LHCN-M2 (cell line): Measurements from ENCODE around the gene MGAT5B. TPM values are rescaled to one million over a fixed set of nuclear protein-coding genes. Genes with fewer than 3 reads are reported as not detected.

Experiments used
- DNase-seq: peaks from one replicate; pipeline ENCODE4 v3.0.0-alpha.2; 2012; ENCODE audit warnings: low read depth
- total RNA-seq: library from RNA; depleted of rRNA; stranded (reverse); fragments of >200 nt; gene quantifications from 2 replicates; pipeline ENCODE4 v1.2.3, GENCODE V29; 2014

Gene MGAT5B
- total RNA-seq, 1 experiment from 2014 or later, result 0.23 TPM

DNA sequence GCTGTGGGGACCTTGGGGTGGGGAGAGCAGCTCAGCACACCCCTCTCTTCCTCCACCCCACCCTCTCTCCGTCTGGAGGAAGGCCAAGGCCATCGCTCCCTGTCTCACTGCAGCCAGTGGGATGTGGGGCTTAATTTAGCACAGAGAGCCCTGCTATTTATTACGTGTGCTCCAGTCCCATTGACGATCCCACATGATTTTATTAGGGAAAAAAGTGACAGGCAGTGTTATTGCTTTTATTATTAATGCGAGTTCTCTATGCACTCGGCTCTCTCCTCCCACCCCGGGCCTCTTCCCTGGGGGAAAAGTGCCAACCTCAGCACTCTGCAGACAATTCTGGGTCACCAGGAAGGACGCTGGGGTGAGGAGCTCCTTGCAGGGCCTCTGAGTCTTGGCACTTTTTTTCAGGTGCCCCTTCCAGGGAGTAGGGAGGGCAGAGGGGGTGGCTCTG is 57.3 kb downstream of the MGAT5B start:
- DNase-seq, result no peak

DNA sequence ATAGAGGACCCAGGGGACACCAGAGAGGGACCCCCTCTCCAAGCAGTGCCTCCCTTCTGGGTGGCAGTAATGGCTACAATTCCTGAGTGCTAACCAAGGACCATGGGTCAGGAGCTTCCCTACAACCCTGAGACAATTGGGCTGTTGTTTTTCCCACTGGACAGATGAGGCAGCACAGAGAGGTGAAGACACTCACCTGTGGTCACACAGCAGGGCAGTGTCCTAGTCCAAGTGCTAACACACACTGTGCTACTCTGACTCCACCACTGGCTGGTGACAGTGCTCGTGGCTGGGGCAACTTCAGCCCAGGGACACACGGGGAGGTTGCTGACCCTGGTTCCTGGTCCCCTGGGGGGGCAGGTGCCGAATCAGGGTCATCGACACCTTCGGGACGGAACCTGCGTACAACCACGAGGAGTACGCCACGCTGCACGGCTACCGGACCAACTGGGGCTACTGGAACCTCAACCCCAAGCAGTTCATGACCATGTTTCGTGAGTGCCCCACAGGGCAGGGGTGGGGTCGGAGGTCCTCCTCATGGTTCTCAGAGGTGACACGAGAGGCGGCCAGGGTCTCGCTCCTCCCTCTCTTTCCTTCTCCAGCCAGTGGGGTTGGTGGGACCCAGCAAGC is 58.1 kb downstream of the MGAT5B start:
- no peak for DNase-seq

DNA sequence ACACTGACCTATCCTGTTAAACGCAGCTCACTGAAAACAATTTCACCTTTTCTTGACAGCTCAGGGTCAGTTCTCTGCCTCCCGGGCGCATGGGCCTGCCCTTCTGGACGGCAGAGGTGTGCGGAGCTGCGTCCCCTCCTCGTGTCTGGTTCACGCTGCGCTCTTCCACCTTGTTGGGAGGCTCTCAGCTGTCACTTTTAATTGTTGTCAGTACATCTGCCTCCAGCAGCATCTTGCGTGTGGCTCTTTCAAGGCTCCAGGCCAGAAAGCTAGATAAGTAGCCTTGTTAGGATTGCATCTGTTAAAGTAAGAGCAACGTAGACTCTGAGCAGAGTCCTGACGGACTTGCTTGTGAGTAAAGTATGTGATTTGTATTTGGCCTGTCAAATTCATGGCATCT is 59.4 kb downstream of the MGAT5B start:
- no peak for DNase-seq

DNA sequence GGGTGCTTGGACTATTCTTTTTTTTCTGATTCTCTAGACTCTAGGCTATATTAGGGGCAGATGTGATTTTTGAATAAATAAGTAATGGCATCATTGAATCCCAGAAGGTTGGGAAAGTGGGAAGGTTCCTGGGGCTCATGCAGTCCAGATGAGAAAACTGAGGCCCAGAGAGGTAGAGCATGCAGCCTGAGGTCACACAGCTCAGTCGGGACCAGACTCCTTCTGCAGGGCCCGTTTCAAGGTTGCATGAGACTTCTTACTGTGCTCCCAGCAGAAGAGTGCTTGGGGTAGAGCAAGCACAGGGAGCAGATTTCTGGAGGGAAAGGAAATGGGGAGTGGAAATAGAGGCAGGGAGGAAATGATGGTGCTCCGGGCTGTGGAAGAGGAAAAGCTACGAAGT is 59.8 kb downstream of the MGAT5B start:
- no peak for DNase-seq

DNA sequence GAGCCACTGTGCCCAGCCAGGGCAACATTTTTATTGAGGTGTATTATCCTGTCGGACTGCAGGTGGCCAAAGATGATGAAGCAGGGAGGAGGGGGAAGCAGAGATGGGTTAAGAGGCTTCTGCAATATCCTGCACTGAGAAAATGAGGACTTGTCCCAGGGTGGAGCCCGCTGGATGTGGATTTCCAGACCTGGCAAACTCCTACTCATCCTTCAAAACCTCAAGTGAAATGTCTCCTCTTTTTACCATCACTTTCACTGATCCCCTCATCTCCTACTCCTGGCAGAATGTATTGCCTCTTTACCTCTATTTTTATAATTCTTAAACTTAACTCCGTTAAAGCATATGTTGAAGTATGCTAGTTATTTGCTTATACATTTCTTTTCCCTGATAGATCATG is 60.9 kb downstream of the MGAT5B start:
- DNase-seq, result no peak

DNA sequence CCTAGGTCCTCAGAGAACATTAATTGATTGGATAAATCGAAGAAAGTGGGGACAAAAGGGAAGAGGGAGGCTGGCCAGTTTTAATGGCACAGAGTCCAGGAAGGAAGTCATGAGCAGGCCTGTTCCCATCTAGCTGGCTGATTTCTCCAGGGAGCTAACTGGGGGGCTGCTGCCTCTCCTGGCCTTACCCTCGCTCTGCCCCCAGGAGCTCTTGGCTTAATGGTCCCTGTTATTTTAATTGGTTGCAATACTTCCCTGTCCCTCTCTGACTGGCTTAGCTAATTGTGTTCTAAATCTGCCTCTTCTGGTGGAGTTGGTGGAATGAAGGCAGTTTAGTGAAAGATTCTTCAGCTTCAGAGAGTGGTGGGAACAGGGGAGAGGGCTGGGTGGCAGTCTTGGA is 61.4 kb downstream of the MGAT5B start:
- no peak for DNase-seq

DNA sequence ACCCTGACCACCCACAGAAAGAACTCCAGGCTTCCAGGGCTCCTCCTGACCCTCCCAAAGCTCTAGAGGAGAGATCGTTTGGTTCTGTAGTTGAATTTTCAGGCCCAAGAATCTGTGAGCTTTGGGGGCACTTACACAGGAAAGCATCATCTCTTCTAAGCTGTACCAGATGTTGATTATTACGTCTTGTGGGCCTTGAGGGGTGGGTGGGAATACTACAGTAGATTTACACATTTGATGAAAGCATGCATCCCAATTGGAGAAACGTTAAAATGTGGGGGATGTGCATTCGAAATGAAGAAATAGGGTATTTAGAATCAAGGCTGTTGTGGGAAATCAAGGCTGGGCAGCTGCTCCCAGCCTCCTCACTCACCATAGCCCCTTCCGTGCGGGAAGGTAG is 61.9 kb downstream of the MGAT5B start:
- DNase-seq, result no peak

DNA sequence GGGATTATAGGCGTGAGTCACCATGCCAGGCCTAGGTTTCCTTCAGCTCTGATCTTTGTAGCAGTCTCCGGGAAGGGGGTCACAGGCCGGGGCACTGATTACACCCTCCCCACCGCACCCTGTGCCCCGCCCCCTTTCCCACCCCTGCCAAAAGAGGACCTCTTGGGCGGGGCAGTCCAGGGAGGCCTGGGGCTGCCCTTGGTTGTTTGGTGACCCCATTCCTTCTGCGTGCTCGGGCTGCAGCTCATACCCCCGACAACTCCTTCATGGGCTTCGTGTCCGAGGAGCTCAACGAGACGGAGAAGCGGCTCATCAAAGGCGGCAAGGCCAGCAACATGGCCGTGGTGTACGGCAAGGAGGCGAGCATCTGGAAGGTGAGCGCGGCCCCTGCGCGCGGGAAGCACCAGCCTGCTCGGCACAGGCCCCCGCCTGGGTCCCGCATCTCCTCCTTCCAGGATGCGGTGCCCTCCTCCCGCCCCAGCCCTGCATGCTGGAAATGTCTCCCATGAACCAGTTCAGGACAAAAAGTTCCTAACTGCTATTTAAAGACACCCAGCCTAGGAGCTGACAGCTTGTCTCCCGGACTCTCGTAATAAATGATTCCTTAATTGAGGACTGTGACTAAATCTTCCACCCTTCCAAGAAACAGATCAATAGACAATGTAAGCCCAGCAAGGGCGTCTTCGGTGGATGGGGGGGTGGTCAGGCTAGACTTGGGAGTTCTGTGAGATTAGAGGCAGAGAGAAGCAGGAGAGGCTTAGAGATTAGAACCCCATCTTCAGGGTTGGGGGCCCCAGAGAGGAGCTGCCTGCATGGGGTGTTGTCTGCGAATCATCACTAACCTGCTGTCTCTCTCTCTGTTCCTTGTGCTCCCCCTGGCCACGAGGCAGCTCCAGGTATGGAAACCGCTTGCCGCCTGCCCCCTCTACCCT is 64.5 kb downstream of the MGAT5B start:
- no peak for DNase-seq

DNA sequence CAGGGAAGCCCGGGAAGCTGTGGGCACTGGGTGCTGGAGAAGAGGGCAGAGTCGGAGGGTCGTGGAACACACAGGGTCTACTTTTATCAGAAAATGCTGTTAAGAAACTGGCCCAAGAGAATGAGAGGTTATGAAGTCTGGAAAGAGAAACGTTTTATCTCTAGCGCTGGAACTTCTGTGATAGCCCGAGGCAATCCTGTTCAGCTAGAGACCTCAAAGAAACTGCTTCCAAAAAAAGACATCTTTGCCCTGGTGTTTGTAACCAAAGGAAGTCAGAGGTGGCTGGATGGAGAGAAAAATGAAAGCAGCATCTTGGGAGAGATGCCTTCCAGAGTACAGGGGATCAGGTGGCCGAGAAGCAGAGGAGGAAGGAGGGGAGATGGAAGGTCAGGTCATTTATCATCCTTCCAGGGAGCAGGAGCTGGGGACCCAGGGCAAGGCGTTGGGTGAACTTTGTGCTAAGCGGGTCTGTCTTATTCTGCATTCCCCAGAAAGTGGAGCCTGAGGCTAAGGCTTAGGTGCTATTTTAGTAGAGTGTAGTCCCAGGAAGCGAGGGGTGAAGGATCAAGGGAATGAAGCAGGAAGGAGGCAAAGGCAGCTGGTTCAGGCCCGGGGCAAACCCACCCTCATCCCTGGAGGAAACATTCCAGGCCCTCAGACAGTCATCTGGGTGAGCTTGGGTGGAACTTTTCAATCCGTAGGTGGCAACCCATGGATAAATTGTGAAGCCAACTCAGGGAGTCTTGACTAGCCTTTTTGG is 66.5 kb downstream of the MGAT5B start:
- DNase-seq, result peak; percentile 6

DNA sequence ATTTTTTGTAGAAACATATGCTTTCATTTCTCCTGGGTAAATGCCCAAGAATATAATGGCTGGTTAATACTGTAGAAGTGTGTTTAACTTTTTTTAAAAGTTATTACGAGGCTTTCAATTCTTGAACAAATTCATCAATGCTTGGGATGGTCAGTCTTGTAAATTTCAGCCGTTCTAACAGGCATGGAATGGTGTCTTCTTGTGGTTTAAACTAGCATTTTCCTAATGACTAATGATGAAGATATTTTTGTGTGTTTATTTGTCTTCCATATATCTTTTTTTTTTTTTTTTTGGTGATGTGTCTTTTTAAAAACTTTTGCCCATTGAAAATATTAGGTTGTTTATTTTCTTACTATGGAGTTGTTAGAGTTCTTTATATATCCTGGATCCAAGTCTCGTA is 67.1 kb downstream of the MGAT5B start:
- peak; percentile 62 for DNase-seq

DNA sequence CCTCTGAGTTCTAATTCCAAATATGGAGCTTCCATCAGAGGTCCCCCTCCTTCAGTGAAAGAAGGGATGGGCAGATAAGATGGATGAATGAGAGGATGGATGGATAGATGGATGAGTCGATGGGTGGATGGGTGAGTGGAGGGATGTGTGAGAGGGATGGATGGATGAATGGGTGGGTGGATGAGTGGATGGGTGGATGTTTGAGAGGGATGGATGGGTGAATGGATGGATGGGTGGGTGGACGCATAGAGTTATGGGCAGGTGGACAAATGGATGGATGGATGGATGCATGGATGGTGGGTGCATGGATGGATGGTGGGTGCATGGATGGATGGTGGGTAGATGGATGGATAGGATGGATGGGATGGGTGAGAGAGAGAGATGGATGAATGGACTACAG is 69.0 kb downstream of the MGAT5B start:
- DNase-seq, result no peak

DNA sequence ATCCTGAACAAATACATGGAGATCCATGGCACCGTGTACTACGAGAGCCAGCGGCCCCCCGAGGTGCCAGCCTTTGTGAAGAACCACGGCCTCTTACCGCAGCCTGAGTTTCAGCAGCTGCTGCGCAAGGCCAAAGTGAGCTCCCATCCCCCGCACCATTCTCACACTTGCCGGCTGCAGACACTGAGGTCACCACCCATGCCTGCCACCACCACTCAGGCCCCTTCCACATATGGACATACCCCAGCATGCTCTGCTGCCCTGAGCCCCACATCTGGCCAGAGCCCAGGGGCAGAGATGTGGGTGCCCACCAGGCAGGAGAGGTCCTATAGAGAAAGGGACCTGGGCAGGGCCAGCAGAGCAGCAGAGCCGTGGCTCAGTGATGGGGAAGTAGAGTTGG is 69.8 kb downstream of the MGAT5B start:
- DNase-seq, result no peak

DNA sequence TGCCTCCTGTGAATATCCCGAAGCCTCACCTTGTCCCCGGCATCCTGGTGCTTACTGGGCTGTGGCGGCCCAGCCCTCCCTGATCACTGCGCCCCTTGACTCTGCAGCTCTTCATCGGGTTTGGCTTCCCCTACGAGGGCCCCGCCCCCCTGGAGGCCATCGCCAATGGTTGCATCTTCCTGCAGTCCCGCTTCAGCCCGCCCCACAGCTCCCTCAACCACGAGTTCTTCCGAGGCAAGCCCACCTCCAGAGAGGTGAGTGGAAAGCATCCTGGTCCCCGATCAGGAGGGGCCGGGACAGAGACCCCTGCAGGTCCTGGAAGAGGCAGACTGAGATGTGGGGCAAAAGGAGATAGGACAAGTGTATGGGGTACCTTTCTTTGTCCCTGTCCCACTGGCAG is 72.1 kb downstream of the MGAT5B start:
- DNase-seq, result no peak

DNA sequence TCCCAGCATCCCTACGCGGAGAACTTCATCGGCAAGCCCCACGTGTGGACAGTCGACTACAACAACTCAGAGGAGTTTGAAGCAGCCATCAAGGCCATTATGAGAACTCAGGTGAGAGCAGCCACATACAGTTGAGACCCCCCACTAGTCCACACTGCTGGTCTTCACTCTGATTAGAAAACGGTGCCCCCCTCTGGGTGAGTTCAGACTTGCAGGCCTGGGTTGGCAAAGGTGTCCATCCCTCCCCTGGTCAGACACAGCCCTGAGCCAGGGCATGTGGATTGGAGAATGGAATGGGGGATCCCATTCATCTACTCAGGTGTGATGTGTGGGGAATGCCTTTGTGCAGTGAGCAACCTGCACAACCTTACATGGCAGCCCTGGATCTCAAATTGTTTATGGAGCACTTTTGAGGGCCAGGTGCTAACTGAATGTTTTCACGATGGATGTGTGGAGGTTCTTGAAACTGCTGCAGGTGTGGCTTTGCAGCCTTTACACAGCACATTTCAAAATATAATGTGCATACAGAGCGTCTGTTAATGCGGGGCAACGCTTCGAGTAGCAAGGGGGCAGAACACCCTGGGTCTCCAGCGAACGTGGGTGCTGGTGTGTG is 72.6 kb downstream of the MGAT5B start:
- no peak for DNase-seq

DNA sequence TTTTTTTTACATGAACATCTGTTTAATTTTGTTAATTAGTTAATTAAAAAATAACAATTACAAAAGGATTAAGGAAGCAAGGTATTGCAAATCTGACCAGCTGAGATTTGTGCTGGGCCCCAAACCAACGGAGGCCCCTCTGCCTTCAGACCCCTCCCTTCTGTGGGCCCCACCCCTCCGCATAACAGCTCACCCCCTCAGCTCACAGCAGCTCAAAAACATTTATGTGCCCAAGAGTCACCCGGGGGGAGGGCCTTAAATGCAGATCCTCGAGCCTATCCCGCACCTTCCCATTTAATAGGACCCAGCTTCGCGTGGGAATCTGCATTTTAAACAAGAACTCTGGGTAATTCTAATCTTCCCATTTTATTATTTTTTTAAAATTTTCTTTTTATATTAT is 75.0 kb downstream of the MGAT5B start:
- no peak for DNase-seq

DNA sequence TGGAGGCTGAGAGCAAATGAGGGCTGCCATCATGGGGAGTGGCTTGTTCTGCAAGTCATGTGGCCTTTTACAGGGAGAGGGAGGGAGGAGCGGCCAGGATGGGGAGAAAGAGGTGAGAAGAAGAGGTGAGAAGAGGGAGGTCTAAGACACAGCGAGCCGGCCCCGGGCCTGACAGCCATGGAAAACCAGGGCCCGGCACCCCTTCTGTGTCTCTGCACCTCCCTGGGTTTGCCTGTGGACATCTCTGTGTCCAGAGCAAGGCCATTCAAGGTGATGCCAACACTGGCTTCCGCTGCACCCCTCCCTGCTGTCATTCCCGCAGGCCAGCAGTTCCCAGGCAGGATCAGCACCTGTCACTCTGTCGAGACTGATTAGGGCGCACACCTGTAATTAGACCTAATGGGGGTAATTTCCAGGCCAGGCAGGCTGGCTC is 75.6 kb downstream of the MGAT5B start:
- no peak for DNase-seq

DNA sequence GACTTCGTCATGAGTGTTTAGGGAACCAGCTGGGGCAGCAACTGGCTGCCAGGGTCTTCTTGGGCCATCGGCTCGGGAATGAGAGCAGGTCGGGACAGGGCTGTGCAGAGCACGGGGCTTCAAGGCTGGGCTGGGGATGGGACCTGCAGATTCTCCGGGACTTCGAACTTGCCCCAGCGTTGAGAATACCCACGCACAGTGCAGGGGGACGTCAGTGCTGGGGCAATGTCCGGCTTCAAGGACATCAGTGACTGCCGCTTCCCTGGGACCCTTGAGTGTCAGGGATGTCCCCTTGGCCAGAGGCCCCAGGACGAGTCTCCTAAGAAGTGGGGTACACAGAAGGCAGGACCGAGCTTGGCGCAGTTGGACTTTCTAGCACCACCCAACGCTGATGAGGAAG is 76.3 kb downstream of the MGAT5B start:
- DNase-seq, result no peak

DNA sequence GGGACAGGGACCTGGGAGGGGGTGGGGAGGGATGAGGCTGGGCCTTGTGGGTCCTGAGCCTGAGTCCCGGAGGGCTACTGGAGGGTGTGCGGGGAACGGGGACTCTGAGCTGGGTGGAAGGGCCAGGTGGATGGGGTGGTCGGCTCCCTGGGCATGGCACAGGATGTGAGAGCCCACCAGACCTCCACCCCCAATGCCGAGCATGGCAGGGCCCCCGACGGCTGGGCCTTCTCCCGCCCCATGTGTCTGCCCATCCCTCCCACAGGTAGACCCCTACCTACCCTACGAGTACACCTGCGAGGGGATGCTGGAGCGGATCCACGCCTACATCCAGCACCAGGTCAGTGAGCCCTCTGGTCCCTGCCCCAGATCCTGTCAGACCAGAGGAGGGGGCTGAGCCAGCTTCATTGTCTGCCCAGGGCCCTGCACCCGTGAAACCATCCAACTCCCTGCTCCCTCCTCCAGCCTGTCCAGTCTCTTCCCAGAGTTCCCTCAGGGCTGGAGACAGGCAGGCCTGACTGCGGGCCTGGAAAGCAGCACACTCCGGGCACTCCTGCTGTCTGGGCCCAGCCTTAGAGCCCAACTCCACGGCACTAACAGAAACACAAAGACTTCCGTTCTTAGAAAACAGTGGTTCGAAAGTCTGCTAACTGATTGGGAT is 78.0 kb downstream of the MGAT5B start:
- no peak for DNase-seq

DNA sequence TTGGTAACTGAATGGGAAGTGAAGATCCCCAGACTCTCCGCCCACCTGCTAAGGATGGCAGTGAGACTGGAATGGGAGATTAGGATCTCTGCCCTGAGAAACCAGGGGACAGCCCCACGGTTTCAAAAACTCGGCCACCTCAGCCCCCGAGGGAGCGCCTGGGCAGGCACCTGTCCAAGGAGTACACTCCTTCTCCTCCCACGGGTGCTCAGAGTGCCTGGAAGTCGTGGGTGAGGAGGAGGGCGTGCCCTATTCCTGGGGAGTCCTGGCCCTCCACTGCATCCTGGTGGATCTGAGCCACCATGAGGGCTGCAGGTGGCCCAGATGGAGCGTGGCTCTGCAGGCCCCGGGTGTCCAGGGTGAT is 78.5 kb downstream of the MGAT5B start:
- no peak for DNase-seq

DNA sequence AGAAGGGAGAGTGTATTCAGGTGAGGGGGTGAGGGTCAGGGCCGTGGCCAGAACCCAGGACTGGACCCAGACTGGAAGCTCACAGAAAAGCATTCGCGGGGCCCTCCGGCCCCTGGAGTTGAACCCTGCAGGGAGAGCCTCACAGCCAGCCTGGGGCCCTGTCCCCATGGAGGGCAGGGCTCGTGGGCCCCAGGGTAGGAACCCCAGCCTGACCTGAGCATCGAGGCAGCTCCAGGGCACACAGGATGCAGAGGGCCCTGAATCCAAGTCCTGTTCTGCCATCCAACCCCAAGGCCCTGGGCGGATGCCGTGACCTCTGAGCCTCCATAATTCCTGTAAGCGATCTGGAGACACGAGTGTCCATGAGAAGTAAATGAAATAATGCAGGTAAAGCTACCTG is 79.1 kb downstream of the MGAT5B start:
- no peak for DNase-seq

DNA sequence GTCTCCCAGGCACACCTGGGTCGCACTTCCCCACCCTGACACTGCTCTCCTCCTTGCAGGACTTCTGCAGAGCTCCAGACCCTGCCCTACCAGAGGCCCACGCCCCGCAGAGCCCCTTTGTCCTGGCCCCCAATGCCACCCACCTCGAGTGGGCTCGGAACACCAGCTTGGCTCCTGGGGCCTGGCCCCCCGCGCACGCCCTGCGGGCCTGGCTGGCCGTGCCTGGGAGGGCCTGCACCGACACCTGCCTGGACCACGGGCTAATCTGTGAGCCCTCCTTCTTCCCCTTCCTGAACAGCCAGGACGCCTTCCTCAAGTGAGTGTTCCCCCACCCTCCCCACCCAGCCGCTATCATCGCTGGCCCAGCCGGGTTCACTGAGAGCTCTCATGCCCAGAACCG is 79.6 kb downstream of the MGAT5B start:
- DNase-seq, result no peak
